HG02642 (cell line): ENCODE data around the gene SDC1.
"Not testable (repeated sequence)": the region's sequence is repeated elsewhere in the genome, so short reads cannot be mapped to it uniquely, and the experiment has no call there.

Experiments
- ATAC-seq: cut with Tn5 transposase; IDR thresholded peaks from one replicate; pipeline ENCODE4 v1.9.1; 2021; ENCODE audit warnings: mild to moderate bottlenecking; ENCODE audit not compliant: unreplicated experiment, poor library complexity

The SDC1 gene

DNA sequence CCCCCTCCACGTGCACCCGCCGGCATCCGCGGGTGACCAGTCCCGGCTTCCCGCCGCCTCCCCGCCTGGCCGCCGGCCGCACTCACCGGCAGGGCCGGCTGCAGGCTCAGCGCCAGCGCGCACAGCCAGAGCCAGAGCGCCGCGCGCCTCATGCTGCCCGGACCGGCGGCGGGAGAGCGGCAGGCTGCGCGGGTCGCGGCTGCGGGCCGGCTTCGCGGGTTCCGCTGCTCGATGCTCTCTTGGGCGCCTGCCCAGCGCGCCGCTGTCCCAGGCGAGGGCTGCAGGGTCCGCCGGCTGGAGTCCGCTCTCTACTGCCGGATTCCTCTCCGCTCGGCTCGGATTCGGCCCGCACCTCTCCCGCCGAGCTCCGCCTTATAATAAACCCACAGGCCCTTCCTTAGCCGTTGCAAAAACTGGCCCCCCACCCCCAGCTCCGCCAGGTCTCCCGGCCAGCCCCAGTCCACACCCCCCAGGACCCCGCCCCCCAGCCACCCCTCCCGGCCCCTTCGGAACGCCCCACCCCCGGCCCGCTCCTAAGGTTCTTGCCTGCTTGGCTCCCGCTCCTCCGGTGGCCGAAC lies at the start of gene SDC1:
SDC1 (minus strand) TSS at position 415 of the 578 bp plus-strand sequence; CDS start at position 152, 263 bp downstream.
- peak; percentile 33 for ATAC-seq

GRCh38 chr2:20273042-20273441 lies 48.1 kb upstream of the SDC1 start:
- no peak for ATAC-seq

GRCh38 chr2:20268317-20268716 lies 43.4 kb upstream of the SDC1 start:
- ATAC-seq: not testable (repeated sequence)

DNA sequence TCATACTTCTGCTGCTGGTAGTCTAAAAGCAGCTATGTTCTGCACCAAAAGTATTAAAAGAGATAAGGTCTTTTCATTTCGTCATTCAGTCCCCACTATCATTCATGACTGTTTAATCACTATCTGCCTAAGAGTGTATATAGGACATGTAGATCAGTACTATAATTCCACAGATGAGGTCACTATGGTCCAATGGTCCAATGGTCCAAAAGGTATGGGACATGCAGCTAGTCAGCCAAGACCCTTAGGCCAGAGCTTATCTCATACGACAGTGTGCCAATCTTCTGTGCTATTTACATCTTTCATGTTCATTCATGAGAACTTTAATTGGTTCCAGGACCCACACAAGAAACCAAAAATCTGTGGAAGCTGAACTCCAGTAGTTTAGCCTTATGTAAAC lies 42.6 kb upstream of the SDC1 start:
- ATAC-seq: no peak

DNA sequence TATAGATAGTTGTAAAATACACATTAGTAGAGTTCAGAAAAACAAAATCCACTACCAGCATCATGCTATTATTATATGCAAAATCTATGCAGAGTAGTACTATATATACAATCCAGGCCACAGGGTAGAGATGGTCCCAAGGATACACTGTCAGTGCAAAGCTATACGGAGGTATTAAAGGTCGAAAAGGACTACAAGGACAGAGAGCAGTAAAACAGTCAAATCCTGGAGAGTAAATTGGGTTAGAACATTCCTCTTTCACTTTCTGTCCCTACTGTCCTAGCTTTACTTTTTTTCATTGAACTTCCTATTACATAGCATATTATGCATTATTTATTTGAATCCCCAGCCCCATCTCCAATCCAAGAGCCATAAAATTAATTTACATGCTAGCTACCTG lies 39.7 kb upstream of the SDC1 start:
- ATAC-seq: no peak

DNA sequence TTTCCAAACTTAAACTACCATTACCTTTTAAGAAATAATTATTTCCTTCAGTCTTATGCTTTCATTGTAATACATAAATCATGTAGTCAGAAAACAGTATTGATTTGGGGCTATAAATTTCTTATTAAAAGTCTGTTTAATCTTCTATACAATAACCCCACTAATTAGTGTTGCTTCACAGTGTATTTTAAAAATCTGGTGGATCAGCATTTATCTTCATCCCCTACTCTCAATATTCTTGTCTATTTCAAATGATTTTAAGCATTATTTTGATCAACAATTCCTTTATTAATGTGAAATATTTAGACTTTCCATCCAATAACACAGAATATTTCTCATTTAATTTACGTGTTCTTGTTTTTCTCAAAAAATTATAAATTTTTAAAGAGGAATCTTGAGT lies 32.5 kb upstream of the SDC1 start:
- no peak for ATAC-seq

GRCh38 chr2:20254731-20255130 lies 29.8 kb upstream of the SDC1 start:
- ATAC-seq: no peak

DNA sequence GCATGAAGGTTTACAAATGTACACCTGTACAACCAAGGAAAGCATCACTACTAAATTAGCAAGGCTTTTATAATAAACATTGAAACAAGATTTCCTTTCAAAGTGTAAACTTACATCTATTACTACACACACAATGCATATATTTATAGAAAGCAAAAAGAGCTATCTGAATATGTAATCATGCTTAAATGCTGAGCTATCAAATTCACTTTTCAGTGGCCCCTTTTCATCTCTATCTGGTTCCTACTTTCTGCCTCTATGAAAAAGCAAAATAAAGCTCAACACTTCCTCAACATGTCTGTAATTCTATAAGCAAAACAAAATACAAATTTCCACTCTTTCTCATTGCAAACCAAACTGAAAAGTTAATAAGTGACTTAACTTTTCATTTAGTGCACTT lies 25.5 kb upstream of the SDC1 start:
- no peak for ATAC-seq

DNA sequence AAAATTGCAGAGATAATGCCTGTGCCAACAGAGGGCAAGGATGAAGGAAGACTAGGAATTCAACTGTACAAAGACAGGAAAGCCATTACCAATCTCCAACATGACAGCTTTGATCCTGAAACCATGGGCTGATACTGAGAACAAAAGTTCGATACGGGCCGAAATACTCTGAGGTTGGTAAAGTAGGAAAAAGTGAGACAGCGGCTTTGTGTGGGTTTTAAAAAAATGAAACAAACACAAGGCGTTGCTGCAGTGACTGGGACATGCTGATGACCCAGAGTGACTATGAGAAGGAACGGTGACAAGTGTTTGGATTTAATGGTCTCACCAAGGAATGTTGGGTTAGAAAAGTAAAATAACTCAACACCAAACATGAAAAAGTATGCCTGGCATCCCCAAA lies 24.2 kb upstream of the SDC1 start:
- ATAC-seq: no peak

- ATAC-seq: no peak
Measured at GRCh38 chr2:20247084-20247483, 22.2 kb upstream of the SDC1 start.

DNA sequence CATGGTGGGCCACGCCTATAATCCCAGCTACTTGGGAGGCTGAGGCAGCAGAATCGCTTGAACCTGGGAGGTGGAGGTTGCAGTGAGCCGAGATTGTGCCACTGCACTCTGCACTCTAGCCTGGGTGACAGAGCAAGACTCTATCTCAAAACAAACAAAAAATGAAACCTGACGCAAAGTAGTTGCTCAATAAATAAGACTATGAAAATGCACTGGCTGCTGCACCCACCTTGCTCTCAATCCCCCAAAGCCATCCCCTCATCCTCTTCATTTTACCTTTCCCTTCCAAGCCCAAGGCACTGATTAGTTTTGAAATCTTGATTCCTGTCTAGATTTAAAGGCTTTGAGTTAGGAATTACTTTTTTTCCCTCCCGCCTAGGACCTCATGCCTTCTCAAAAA lies 18.7 kb upstream of the SDC1 start:
- ATAC-seq: not testable (repeated sequence)

DNA sequence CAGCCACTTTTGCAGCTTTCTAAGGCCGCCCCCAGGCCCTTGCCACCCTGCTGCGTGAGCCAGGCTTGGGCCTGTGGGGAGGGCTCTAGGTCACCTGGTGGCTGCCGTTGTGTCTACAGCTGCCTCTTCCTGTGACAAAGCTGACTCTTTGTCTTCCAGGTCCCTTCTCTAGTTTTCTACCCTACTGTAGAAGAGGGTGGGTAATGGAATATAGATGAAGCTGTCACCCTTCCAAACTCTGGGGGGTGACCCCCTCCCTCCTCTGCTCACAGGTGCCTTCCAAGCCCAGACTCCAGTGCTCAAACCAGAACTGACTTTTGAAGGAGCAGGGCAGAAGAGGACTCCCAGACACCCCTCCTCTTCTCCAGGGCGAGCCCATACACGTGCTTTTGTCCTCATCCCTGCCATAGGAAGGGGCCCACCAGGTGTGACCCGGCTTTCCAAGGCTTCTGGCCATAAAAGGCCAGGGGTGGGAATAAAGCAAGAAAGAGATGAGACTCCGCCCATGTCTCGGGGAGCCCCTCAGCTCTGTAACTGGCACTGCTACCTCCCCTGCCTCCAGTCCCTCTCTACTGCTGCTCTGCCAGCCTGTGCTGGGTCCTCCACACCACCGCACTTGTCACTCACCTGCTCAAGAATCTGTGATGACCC lies 17.9 kb upstream of the SDC1 start:
- no peak for ATAC-seq

- no peak for ATAC-seq
Measured at GRCh38 chr2:20241973-20242726, 17.2 kb upstream of the SDC1 start.

GRCh38 chr2:20240291-20240690 lies 15.4 kb upstream of the SDC1 start:
- not testable (repeated sequence) for ATAC-seq

DNA sequence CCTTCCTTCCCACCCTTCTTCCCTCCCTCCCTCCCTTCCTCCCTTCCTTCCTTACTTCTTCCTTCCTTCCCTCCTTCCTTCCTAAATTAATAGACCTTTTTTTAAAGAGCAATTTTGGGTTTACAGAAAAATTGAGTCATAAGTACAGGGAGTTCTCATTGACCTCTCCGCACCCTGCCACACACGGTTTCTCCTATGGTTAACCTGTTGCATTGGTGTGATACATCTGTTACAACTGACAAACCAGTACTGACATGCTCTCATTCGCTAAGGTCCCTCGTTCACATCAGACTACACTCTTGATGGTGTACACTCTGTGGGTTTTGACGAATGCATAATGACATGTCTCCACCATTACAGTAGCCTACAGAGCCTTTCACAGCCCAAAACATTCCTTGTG lies 11.6 kb upstream of the SDC1 start:
- no peak for ATAC-seq

DNA sequence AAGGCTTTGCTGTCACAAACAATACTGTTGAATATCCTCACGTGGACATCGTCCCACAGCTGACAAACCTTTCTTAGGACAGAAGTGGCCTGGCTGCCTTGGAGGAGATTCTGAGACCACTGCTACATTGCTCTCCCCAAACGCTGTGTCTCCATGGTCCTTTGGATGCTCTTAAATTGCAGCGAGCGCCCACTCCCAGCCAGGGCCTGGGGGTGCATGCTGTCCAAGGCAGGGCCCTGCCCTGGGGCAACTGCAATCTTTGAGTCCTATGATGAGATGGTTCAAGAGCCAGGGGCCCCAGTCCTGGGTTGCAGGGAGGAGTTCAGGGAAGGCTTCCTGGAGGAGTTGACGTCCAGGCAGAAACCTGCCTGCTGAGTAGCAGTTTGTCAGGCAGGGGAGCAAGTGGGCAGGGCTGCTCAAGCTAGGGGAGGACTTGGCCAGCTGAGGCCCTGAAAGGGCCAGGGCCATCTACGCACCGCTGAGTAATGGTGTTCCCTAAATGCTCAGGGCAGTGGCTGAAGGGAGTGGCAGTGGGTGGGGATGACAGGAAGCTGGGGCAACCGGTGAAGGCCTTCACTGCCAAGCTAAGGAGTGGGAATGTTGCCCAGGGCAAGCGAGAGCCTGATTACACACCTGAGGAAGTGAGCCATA lies 10.8 kb upstream of the SDC1 start:
- no peak for ATAC-seq

GRCh38 chr2:20234597-20234996 lies 9.7 kb upstream of the SDC1 start:
- not testable (repeated sequence) for ATAC-seq

- no peak for ATAC-seq
Measured at GRCh38 chr2:20232837-20233207, 7.9 kb upstream of the SDC1 start.

- ATAC-seq: no peak
Measured at GRCh38 chr2:20231598-20232026, 6.7 kb upstream of the SDC1 start.

DNA sequence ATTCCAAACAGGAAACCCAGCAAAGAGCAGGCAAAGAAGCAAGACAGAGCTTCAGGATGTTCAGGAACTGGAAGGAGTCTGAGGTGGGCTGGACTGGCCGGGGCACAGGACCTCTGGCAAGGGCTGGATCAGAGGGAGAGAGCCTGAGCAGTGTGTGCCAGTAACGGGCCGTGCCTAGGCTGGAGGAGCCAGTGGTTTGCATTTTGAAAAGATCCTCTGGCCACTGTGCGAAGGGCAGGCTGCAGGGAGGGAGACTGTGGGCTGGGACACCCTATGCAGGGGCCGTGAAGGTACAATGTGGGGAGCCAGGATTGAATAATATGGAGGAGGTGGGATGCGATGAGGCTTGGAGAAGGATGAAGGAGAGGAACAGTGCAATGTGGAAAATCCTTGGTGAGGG lies 6.2 kb upstream of the SDC1 start:
- no peak for ATAC-seq

GRCh38 chr2:20230114-20230425 lies 5.1 kb upstream of the SDC1 start:
- no peak for ATAC-seq
